HepG2 (cell line): ENCODE measurements around the gene ZNRF3. TPM values are rescaled to one million over a fixed set of nuclear protein-coding genes. Genes with fewer than 3 reads are reported as not detected.

Experiments used
- ATRX ChIP-seq: sonication (generic); formaldehyde crosslinking; IDR thresholded peaks from 2 replicates; pipeline ENCODE4 v1.4.0; 2020; ENCODE audit warnings: missing genetic modification reagents, borderline replicate concordance
- BHLHE40 ChIP-seq: IDR thresholded peaks from 2 replicates; pipeline ENCODE4 v1.6.1; 2011; ENCODE audit warnings: low read length, improper control_type of control experiment
- FOXM1 ChIP-seq: sonication (generic); formaldehyde crosslinking; IDR thresholded peaks from 2 replicates; pipeline ENCODE4 v1.5.0; 2020; ENCODE audit warnings: missing genetic modification reagents
- HOXA9 ChIP-seq: sonication (generic); formaldehyde crosslinking; IDR thresholded peaks from 2 replicates; pipeline ENCODE4 v1.8.1; 2022; ENCODE audit warnings: missing genetic modification reagents, mild to moderate bottlenecking, moderate library complexity, borderline replicate concordance
- MED13 ChIP-seq: sonication (generic); formaldehyde crosslinking; IDR thresholded peaks from 2 replicates; pipeline ENCODE4 v1.5.0; 2020; ENCODE audit warnings: missing genetic modification reagents
- PLRG1 ChIP-seq: fragments of 450-650 bp; conservative IDR thresholded peaks from 2 replicates; pipeline ENCODE4 v1.6.1; 2016
- SUZ12 ChIP-seq: fragments of 150-350 bp; IDR thresholded peaks from 2 replicates; pipeline ENCODE4 v1.6.1; 2014; ENCODE audit warnings: low read depth, low read length
- YEATS2 ChIP-seq: sonication (generic); formaldehyde crosslinking; IDR thresholded peaks from 2 replicates; pipeline ENCODE4 v1.4.0; 2020; ENCODE audit warnings: missing genetic modification reagents, borderline replicate concordance
- ZBTB8A ChIP-seq: sonication (generic); formaldehyde crosslinking; IDR thresholded peaks from 2 replicates; pipeline ENCODE4 v1.4.0; 2020; ENCODE audit warnings: mild to moderate bottlenecking, low read depth, missing genetic modification reagents, borderline replicate concordance
- ZKSCAN1 ChIP-seq: fragments of 150-350 bp; IDR thresholded peaks from 2 replicates; pipeline ENCODE4 v1.6.1; 2014; ENCODE audit warnings: low read length
- ZNF224 ChIP-seq: sonication (generic); formaldehyde crosslinking; IDR thresholded peaks from 2 replicates; pipeline ENCODE4 v1.5.0; 2020; ENCODE audit warnings: mild to moderate bottlenecking, missing genetic modification reagents
- ZNF383 ChIP-seq: sonication (generic); formaldehyde crosslinking; IDR thresholded peaks from 2 replicates; pipeline ENCODE4 v1.4.0; 2020; ENCODE audit warnings: missing genetic modification reagents, mild to moderate bottlenecking, borderline replicate concordance
- ZNF441 ChIP-seq: sonication (generic); formaldehyde crosslinking; IDR thresholded peaks from 2 replicates; pipeline ENCODE4 v1.7.0; 2021; ENCODE audit warnings: missing genetic modification reagents, borderline replicate concordance
- ZNF550 ChIP-seq: sonication (generic); formaldehyde crosslinking; IDR thresholded peaks from 2 replicates; pipeline ENCODE4 v1.4.0; 2020; ENCODE audit warnings: mild to moderate bottlenecking, missing genetic modification reagents, borderline replicate concordance
- ZNF552 ChIP-seq: sonication (generic); formaldehyde crosslinking; IDR thresholded peaks from 2 replicates; pipeline ENCODE4 v1.9.0; 2022; ENCODE audit warnings: missing genetic modification reagents, mild to moderate bottlenecking, borderline replicate concordance
- polyA plus RNA-seq, 8 experiments: library from polyadenylated mRNA; depleted of rRNA in 3 of 8; stranded (reverse) in 7 of 8; unstranded in 1 of 8; fragments of >200 nt; fragmentation: Illumina TruSeq in 4 of 8; extraction: Trizol in 4 of 8; gene quantifications; 2 replicates each; pipeline versions ENCODE4 v1.2.1 to v1.2.3, GENCODE V29; 2011 to 2016; ENCODE audit warnings: low read depth in 4 of 8, missing spikeins in 1 of 8, mixed read lengths in 1 of 8; ENCODE audit not compliant: insufficient read depth in 1 of 8
- total RNA-seq, 5 experiments: library from RNA; depleted of rRNA; stranded (reverse); fragments of >200 nt; fragmentation: Illumina TruSeq; extraction: Trizol; gene quantifications; 2 replicates each; pipeline ENCODE4 v1.2.3, GENCODE V29; 2016; ENCODE audit warnings: low read depth in 1 of 5
- TF ChIP-seq, protein P1 (sequence below): conservative IDR thresholded peaks from 2 replicates; pipeline ENCODE4 v1.6.1; 2018; ENCODE audit warnings: missing genetic modification reagents
- TF ChIP-seq, protein P2 (sequence below): sonication (generic); formaldehyde crosslinking; conservative IDR thresholded peaks from 2 replicates; pipeline ENCODE4 v1.4.0; 2020; ENCODE audit warnings: mild to moderate bottlenecking, missing genetic modification reagents, moderate library complexity
- TF ChIP-seq, protein P3 (sequence below): sonication (generic); formaldehyde crosslinking; IDR thresholded peaks from 2 replicates; pipeline ENCODE4 v1.4.0; 2020; ENCODE audit warnings: missing genetic modification reagents

ZNRF3 gene
- total and polyA plus RNA-seq, 2 of the 13 experiments (the other 11 are each of a cell fraction or from before 2014, with no cell fraction given): 20.3 to 36.7 TPM

DNA sequence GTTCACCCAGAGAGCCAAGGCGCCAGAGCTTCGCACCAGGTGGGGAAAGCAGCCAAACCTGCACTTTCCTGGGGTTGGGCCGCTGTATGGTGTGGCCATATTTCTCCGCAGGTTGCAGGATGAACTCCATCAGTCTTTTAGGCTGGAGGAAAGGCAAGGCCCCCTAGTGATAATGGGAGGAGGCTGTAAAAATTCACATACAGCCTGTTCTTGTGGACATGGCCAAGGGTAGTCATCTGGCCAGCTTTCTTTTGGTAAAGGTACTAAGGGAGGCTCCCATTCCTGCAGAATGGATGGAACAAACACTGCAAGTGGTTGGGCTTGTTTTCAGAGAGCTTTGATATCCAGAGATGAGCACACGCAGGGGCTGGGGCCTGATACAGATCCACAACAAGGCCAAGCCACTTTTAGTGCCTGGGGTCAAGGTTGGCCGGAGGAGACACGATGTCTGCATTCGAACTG is 148.7 kb downstream of the ZNRF3 start (continued):
- no peak for TF ChIP-seq ZBTB8A
- TF ChIP-seq, protein P1, sequence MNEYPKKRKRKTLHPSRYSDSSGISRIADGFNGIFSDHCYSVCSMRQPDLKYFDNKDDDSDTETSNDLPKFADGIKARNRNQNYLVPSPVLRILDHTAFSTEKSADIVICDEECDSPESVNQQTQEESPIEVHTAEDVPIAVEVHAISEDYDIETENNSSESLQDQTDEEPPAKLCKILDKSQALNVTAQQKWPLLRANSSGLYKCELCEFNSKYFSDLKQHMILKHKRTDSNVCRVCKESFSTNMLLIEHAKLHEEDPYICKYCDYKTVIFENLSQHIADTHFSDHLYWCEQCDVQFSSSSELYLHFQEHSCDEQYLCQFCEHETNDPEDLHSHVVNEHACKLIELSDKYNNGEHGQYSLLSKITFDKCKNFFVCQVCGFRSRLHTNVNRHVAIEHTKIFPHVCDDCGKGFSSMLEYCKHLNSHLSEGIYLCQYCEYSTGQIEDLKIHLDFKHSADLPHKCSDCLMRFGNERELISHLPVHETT (CRISPR knock-in tag): no peak
- no peak for TF ChIP-seq ZNF441 (CRISPR knock-in tag)
- TF ChIP-seq YEATS2 (CRISPR knock-in tag): no peak
- TF ChIP-seq, protein P2, sequence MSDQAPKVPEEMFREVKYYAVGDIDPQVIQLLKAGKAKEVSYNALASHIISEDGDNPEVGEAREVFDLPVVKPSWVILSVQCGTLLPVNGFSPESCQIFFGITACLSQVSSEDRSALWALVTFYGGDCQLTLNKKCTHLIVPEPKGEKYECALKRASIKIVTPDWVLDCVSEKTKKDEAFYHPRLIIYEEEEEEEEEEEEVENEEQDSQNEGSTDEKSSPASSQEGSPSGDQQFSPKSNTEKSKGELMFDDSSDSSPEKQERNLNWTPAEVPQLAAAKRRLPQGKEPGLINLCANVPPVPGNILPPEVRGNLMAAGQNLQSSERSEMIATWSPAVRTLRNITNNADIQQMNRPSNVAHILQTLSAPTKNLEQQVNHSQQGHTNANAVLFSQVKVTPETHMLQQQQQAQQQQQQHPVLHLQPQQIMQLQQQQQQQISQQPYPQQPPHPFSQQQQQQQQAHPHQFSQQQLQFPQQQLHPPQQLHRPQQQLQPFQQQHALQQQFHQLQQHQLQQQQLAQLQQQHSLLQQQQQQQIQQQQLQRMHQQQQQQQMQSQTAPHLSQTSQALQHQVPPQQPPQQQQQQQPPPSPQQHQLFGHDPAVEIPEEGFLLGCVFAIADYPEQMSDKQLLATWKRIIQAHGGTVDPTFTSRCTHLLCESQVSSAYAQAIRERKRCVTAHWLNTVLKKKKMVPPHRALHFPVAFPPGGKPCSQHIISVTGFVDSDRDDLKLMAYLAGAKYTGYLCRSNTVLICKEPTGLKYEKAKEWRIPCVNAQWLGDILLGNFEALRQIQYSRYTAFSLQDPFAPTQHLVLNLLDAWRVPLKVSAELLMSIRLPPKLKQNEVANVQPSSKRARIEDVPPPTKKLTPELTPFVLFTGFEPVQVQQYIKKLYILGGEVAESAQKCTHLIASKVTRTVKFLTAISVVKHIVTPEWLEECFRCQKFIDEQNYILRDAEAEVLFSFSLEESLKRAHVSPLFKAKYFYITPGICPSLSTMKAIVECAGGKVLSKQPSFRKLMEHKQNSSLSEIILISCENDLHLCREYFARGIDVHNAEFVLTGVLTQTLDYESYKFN: peak; percentile 39; the same call in 1 of the 2 replicates
- no peak for TF ChIP-seq HOXA9
- TF ChIP-seq ZNF224 (CRISPR knock-in tag): no peak
- no peak for TF ChIP-seq BHLHE40
- no peak for TF ChIP-seq ZKSCAN1
- TF ChIP-seq ZNF552 (CRISPR knock-in tag): no peak
- TF ChIP-seq FOXM1 (CRISPR knock-in tag): no peak
- no peak for TF ChIP-seq ATRX (CRISPR knock-in tag)
- no peak for TF ChIP-seq SUZ12
- no peak for TF ChIP-seq PLRG1
- TF ChIP-seq MED13 (CRISPR knock-in tag): no peak
- TF ChIP-seq, protein P3, sequence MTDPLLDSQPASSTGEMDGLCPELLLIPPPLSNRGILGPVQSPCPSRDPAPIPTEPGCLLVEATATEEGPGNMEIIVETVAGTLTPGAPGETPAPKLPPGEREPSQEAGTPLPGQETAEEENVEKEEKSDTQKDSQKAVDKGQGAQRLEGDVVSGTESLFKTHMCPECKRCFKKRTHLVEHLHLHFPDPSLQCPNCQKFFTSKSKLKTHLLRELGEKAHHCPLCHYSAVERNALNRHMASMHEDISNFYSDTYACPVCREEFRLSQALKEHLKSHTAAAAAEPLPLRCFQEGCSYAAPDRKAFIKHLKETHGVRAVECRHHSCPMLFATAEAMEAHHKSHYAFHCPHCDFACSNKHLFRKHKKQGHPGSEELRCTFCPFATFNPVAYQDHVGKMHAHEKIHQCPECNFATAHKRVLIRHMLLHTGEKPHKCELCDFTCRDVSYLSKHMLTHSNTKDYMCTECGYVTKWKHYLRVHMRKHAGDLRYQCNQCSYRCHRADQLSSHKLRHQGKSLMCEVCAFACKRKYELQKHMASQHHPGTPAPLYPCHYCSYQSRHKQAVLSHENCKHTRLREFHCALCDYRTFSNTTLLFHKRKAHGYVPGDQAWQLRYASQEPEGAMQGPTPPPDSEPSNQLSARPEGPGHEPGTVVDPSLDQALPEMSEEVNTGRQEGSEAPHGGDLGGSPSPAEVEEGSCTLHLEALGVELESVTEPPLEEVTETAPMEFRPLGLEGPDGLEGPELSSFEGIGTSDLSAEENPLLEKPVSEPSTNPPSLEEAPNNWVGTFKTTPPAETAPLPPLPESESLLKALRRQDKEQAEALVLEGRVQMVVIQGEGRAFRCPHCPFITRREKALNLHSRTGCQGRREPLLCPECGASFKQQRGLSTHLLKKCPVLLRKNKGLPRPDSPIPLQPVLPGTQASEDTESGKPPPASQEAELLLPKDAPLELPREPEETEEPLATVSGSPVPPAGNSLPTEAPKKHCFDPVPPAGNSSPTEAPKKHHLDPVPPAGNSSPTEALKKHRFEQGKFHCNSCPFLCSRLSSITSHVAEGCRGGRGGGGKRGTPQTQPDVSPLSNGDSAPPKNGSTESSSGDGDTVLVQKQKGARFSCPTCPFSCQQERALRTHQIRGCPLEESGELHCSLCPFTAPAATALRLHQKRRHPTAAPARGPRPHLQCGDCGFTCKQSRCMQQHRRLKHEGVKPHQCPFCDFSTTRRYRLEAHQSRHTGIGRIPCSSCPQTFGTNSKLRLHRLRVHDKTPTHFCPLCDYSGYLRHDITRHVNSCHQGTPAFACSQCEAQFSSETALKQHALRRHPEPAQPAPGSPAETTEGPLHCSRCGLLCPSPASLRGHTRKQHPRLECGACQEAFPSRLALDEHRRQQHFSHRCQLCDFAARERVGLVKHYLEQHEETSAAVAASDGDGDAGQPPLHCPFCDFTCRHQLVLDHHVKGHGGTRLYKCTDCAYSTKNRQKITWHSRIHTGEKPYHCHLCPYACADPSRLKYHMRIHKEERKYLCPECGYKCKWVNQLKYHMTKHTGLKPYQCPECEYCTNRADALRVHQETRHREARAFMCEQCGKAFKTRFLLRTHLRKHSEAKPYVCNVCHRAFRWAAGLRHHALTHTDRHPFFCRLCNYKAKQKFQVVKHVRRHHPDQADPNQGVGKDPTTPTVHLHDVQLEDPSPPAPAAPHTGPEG (CRISPR knock-in tag): no peak
- TF ChIP-seq ZNF550 (CRISPR knock-in tag): no peak
- no peak for TF ChIP-seq ZNF383
